ENCODE results near the gene PARVB.

The PARVB gene

DNA sequence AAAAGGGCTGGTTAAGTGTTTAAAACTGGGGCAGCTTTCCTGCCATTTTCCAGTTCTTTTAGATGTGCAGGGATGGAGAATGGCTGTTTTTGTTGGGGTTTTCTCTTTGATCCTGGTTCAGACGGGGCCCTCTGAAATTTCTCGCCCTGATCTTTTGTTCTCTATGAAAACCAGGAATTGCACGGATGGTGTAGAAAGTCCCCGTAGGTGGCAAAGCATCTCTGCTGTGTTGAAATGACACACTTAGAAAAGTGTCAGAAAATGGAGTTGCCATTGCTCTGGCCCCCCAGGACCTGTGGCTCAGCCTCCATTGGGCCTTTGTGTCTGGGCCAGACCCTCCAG is 63.0 kb downstream of the PARVB start:
- Mint-ChIP-seq H3K4me1 (ENCODE audit: low read depth) (peaks cover 7% of the 10 kb centered on the region), H3K9me3 (no peaks in the 10 kb centered on the region), H3K4me3 (no peak overlapping the region), H3K27me3 (ENCODE audit: low read depth) (no peaks in the 10 kb centered on the region), H3K27ac (no peak overlapping the region), H3K36me3 (ENCODE audit: low read depth) (peaks cover 5% of the 10 kb centered on the region)
- DNase-seq (ENCODE audit: low spot score) = no peak

DNA sequence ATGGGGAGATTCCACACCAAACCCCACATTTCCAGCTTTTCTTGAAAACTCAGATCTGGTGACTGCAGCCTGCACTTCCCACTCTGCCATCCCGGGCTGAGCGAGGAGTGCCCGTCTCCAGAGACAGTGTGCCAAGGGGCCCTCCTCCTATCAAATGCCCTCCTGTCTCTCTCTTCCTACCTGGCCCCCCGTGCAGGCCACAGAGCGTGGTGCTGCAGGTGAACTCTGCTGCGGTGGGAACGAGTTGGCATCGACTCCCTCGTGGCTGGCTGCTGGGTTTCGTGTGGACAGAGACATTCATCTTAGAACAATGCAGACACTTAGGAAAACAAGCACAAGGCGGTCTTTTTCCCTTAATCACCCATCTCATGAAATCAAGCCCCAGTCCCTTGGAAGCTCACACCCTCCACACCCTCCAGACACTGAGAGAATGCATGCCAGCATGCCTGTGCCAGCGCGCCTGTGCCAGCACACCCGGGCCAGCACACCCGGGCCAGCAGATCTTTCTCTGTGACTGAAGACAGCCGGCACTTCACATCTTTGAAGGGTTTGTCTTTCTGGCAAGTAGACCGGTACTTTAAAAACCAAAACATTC is 65.0 kb downstream of the PARVB start:
- Mint-ChIP-seq H3K27me3 (ENCODE audit: low read depth) (no peaks in the 10 kb centered on the region), H3K36me3 (ENCODE audit: low read depth) (peaks cover 3% of the 10 kb centered on the region), H3K4me3 (no peak overlapping the region), H3K27ac (no peak overlapping the region), H3K4me1 (ENCODE audit: low read depth) (peaks cover 7% of the 10 kb centered on the region), H3K9me3 (no peaks in the 10 kb centered on the region)
- no peak for DNase-seq (ENCODE audit: low spot score)

DNA sequence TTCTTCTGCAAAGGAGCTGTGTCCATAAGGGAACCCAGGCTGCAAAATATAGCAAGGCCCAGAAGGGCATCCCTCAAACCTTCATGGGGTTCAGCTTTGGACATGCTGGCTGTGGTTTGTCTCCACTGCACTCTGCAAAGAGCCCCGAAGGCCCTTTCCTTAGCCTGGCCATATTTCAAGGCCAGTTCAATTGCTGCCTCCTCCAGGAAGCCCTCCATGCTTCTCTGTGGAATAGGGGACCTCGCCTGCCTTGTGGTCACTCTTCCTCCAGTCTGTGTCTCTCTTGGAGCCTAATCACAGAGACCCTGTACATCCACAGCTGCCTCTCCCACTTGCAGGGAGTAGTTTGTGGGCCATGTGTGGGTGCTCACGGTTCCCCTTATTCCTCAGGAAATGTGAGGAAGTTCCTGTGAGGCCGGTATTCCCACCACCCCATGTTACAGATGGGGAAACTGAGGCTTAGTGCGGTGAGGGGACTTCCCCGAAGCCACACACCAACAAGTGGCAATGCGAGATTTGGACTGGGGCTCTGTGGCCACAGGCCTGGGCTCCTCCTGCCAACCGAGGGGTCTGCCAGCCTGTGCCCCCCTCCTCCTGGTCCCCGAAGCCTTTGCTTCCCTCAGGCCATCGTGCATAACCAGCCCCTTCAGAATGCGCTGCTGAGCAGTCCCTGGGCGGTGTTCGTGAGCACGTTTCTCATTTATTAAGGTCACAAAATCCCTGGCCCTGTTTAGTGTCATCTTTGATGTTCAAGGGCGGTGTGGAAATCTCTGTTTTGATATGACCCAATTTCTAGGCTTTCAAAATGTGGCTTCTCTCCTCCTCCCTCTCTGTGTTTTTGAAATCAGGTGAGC is 65.8 kb downstream of the PARVB start:
- Mint-ChIP-seq H3K9me3 (no peaks in the 10 kb centered on the region), H3K36me3 (ENCODE audit: low read depth) (peaks cover 2% of the 10 kb centered on the region), H3K4me3 (no peak overlapping the region), H3K27ac (no peak overlapping the region), H3K4me1 (ENCODE audit: low read depth) (peaks cover 7% of the 10 kb centered on the region), H3K27me3 (ENCODE audit: low read depth) (no peaks in the 10 kb centered on the region)
- no peak for DNase-seq (ENCODE audit: low spot score)

DNA sequence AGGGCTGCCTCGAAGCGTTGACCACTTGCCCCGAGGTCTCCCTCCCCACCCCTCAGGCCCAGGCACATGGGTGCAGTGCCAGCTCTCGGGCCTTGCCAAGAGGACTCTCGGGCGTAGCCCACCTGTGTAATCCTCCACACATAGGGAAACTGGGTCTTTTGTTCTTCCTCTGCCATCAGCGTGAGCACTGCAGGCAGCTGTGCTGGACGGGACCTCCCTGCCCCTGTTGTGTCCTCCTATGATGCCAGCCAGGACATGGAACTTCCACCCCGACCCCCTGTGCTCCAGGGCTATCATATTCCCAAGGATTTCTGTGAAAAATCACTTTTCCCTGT is 66.4 kb downstream of the PARVB start:
- Mint-ChIP-seq H3K36me3 (ENCODE audit: low read depth) (peaks cover 2% of the 10 kb centered on the region), H3K27ac (no peak overlapping the region), H3K4me3 (no peak overlapping the region), H3K4me1 (ENCODE audit: low read depth) (peaks cover 7% of the 10 kb centered on the region), H3K9me3 (no peaks in the 10 kb centered on the region), H3K27me3 (ENCODE audit: low read depth) (no peaks in the 10 kb centered on the region)
- no peak for DNase-seq (ENCODE audit: low spot score)

DNA sequence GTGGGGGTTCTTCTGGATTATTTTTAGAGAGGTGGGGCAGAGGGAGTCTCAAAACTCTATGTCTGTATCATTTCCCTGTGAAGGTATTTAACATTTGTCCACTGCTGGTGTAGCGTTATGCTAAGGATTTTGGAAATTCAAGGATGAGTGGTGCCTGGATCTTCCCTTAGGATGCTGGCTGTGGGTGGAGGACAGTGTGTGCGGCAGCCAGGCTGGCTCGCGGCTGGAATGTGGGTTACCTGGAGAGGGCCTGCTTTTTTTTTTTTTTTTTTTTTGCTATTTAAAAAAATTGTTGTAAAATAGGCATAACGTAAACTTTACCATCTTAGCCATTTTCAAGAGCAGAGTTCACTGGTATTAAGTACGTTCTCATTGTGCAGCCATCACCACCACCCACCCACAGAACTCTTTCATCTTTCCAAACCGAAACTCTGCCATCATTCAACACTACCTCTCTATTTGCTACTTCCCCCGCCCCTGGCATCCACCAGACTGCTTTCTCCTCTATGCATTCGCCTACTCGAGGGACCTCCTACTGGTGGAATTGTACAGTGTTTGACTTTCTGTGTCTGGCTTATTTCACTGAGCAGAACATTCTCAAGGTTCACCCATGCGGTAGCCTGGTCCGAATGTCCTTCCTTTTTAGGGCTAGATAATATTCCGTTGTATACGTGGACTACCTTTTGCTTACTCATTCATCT is 67.1 kb downstream of the PARVB start:
- no peak overlapping the region for H3K4me3 Mint-ChIP-seq
- DNase-seq (ENCODE audit: low spot score) = peak; percentile 45
- no peaks in the 10 kb centered on the region for H3K27me3 Mint-ChIP-seq (ENCODE audit: low read depth)
- no peaks in the 10 kb centered on the region for H3K36me3 Mint-ChIP-seq (ENCODE audit: low read depth)
- H3K27ac Mint-ChIP-seq = no peak overlapping the region
- H3K4me1 Mint-ChIP-seq (ENCODE audit: low read depth) = peaks cover 5% of the 10 kb centered on the region
- H3K9me3 Mint-ChIP-seq = no peaks in the 10 kb centered on the region

DNA sequence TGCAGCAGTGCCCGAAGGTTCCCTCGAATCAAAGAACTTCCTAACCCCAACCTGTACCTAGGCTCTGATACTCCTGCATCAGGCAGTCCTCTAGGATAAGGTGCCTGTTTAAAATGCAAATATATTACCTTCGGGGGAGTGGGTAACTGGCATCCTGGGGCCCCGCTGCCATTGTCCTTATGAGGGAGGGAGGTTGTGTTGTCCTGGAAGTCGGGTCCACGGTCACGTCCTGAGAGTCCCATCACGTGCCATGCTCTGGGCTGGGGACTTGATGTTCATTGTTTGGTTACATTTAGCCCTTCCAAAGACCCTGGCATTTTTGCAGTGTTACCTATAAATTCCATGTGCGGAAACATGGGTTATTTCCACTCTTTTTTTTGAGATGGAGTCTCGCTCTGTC is 67.6 kb downstream of the PARVB start:
- H3K4me1 Mint-ChIP-seq (ENCODE audit: low read depth) = peaks cover 5% of the 10 kb centered on the region
- DNase-seq (ENCODE audit: low spot score) = no peak
- H3K36me3 Mint-ChIP-seq (ENCODE audit: low read depth) = no peaks in the 10 kb centered on the region
- no peak overlapping the region for H3K4me3 Mint-ChIP-seq
- H3K9me3 Mint-ChIP-seq = no peaks in the 10 kb centered on the region
- no peak overlapping the region for H3K27ac Mint-ChIP-seq
- no peaks in the 10 kb centered on the region for H3K27me3 Mint-ChIP-seq (ENCODE audit: low read depth)

DNA sequence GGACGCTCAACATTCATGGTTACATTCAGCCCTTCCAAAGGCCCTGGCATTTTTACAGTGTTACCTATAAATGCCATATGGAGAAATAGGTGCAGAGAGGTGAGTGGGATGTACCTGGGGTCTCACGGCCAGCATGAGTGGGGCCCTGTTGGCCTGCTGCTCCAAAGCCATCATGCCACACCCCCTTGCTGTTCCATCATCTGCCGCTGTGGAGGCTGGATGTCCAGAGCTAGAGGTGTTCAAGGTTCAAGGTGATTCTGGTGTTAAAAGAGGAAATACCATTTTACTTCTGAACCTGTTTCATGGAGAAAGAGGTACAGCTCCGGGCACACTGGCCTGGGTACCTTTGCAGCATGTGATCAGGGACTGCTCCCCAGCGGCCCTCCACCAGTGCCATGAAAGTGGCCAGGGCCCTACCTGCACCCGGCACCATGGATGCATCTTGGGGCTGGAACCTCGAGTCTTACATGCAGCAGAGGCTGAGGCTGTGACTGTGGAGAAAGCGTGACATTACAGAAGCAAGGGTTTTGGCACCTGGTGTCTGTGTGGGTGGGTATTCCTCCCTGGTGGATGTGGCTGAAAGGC is 68.6 kb downstream of the PARVB start:
- Mint-ChIP-seq H3K4me1 (ENCODE audit: low read depth) (peaks cover 5% of the 10 kb centered on the region), H3K9me3 (no peaks in the 10 kb centered on the region), H3K27me3 (ENCODE audit: low read depth) (no peaks in the 10 kb centered on the region), H3K4me3 (no peak overlapping the region), H3K27ac (no peak overlapping the region), H3K36me3 (ENCODE audit: low read depth) (no peaks in the 10 kb centered on the region)
- DNase-seq (ENCODE audit: low spot score) = no peak

DNA sequence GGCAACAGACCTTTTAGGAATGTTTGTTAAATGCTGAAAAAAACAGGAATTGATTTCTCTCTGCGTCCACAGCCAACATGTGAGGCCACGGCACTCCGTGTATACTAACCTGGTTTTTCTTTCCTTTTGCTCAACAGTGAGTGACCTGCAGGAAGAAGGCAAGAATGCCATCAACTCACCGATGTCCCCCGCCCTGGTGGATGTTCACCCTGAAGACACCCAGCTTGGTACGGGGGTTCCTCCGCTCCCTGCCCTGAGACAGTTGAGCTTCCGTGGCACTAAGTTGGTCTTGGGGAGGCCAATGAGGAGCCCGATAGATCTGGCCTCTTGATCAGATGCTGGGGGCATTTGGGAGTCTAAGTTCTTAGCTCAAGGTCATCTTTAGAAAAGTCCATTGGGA is 69.7 kb downstream of the PARVB start:
- no peaks in the 10 kb centered on the region for H3K27me3 Mint-ChIP-seq (ENCODE audit: low read depth)
- no peaks in the 10 kb centered on the region for H3K9me3 Mint-ChIP-seq
- H3K4me3 Mint-ChIP-seq = no peak overlapping the region
- no peak overlapping the region for H3K27ac Mint-ChIP-seq
- no peak for DNase-seq (ENCODE audit: low spot score)
- peaks cover 1% of the 10 kb centered on the region for H3K36me3 Mint-ChIP-seq (ENCODE audit: low read depth)
- H3K4me1 Mint-ChIP-seq (ENCODE audit: low read depth) = peaks cover 5% of the 10 kb centered on the region

DNA sequence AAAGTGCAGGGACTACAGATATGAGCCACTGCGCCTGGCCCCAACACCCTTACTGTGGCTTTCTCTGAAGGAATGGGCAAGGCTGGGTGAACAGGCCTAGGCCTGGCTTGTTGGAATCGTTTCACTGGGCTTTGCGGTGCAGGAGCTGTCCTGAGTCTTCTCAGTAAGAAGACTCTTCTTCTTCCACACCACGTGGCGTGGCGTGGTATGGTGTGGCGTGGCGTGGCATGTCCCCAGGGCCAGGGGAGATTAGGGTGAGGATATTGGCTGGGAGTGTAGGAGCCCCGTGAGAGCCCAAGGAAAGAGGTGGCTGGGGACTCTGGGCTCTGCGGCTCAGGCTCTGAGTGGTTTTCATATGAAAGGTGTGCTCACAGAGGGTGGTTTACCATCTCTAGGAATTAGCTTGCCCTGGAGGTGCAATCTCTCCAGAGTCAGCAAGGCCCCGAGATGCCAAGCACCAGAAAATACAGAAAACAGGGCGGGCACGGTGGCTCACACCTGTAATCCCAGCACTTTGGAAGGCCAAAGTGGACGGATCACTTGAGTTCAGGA is 70.7 kb downstream of the PARVB start:
- no peaks in the 10 kb centered on the region for H3K9me3 Mint-ChIP-seq
- DNase-seq (ENCODE audit: low spot score) = no peak
- H3K4me1 Mint-ChIP-seq (ENCODE audit: low read depth) = peaks cover 5% of the 10 kb centered on the region
- no peaks in the 10 kb centered on the region for H3K27me3 Mint-ChIP-seq (ENCODE audit: low read depth)
- no peak overlapping the region for H3K4me3 Mint-ChIP-seq
- H3K27ac Mint-ChIP-seq = no peak overlapping the region
- peaks cover 1% of the 10 kb centered on the region for H3K36me3 Mint-ChIP-seq (ENCODE audit: low read depth)

DNA sequence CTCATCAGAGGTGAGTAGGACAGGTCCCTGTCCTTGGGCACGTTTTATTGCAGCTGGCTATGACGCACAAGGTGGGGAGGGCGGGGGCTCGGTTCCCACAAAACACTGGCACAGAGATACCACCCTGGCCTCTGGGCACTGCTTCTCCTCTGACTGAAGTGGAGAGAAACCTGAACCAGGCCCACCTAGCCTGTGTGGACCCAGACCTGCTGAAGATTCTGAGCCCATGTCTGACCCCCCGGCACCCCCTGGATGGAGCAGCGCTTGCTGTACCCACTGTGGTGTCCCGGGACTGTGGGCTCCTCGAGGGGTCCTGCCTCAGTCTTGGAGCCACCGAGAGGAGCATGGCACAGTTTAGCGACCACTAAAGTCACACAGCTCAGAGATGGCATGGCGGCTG is 72.6 kb downstream of the PARVB start:
- Mint-ChIP-seq H3K4me3 (no peak overlapping the region), H3K27me3 (ENCODE audit: low read depth) (no peaks in the 10 kb centered on the region), H3K36me3 (ENCODE audit: low read depth) (peaks cover 1% of the 10 kb centered on the region), H3K27ac (no peak overlapping the region), H3K4me1 (ENCODE audit: low read depth) (no peaks in the 10 kb centered on the region), H3K9me3 (no peaks in the 10 kb centered on the region)
- DNase-seq (ENCODE audit: low spot score) = no peak

DNA sequence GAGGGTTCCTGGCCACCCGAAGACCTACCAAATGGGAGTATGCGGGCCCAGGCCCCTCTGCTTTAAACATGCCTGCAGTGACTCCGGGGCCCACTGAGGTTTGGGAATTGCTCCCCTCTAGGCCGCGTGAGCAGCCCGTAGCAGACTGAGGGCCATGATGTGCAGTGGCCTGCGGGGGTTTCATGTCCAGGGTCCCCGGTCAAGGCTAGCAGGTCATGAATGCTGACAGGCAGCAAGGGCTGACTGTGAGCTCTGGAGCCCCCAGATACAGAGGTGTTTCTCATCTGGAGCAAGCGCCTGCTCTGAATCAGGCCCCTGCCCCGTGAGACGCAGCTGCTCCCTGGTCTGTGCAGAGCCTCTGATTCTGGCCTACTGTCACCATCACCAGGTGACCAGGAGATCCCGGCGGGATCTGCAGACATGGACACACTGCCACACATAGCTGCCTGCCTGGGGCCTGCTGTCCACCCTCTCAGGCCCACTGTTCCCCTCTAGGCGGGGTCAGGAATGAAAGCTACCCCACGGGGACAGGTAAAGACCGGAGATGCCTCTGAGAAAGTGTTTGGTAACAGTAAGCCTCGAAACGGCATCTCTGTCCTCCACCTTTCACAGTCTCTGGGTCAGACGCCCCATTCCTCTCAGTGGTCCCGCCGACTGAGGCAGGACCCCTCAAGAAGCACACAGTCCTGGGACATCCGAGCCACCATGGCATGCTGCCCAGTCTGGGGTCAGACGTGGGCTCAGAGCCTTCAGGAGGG is 73.3 kb downstream of the PARVB start:
- H3K36me3 Mint-ChIP-seq (ENCODE audit: low read depth) = peaks cover 1% of the 10 kb centered on the region
- H3K4me1 Mint-ChIP-seq (ENCODE audit: low read depth) = no peaks in the 10 kb centered on the region
- no peak for DNase-seq (ENCODE audit: low spot score)
- H3K4me3 Mint-ChIP-seq = no peak overlapping the region
- H3K27me3 Mint-ChIP-seq (ENCODE audit: low read depth) = no peaks in the 10 kb centered on the region
- H3K27ac Mint-ChIP-seq = no peak overlapping the region
- no peaks in the 10 kb centered on the region for H3K9me3 Mint-ChIP-seq

DNA sequence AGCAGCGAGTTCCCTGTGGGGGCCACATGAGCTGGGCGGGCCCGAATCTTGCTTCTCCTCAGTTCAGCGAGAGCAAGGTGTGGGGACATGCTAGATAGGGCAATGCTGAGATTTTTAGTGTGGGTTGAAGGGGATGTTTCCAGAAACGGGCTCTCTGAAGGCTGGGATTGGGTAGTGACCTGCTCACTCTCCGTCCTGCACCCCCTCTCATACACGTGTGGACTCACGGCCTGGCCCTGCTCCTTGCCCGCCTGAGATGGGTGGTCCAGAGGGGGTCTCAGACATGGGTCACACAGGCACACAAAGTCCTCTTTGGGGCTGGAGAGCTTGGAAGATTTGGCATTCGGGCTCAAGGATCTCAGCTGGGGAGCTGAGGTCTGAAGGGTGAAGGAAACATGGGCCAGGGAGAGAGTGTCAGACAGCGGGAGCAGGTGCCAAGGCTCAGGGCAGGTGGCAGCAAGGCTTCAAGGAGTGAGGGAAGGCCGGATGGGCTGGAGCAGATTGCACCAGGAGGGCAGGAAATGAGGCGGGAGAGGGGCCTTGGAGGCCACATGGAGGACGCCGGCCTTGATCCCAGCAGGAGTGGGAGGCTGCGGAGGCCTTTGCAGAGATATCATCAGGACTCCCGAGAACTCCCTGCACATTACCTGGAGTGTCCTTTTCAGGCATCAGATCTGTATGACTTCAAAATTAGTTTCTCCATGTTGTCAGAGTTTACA is 74.1 kb downstream of the PARVB start:
- no peak overlapping the region for H3K27ac Mint-ChIP-seq
- DNase-seq (ENCODE audit: low spot score) = no peak
- no peaks in the 10 kb centered on the region for H3K4me1 Mint-ChIP-seq (ENCODE audit: low read depth)
- H3K4me3 Mint-ChIP-seq = no peak overlapping the region
- no peaks in the 10 kb centered on the region for H3K27me3 Mint-ChIP-seq (ENCODE audit: low read depth)
- no peaks in the 10 kb centered on the region for H3K9me3 Mint-ChIP-seq
- H3K36me3 Mint-ChIP-seq (ENCODE audit: low read depth) = peaks cover 1% of the 10 kb centered on the region

DNA sequence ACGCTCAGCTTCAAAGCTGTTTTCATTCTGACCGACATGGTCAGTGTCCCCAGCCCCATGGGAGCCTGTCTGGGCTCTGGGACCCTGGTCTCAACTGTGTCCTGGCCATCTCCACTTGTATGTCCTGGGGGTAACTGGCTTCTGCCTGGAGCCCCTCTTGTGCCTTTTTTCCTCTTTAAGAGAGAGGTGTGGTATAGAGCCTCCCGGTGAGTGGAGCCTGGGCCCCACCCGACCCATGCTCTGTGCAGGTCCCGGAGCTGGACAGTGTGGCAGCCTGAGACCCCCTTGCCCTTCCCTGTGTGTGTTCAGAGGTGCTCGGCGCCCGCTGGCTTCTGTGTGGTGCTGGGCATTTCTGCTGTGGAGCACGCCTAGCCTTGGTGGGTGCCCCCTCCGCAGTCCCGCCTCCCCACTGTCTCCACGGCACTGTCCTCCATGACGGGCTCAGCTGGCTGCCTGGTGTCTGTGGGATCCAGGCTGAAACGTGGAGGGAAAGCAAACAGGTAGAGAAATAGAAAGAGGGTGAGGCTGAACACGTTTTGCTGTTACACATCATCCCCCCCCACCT is 74.9 kb downstream of the PARVB start:
- H3K27ac Mint-ChIP-seq = no peak overlapping the region
- no peaks in the 10 kb centered on the region for H3K4me1 Mint-ChIP-seq (ENCODE audit: low read depth)
- H3K9me3 Mint-ChIP-seq = no peaks in the 10 kb centered on the region
- H3K27me3 Mint-ChIP-seq (ENCODE audit: low read depth) = no peaks in the 10 kb centered on the region
- no peak overlapping the region for H3K4me3 Mint-ChIP-seq
- DNase-seq (ENCODE audit: low spot score) = no peak
- peaks cover 1% of the 10 kb centered on the region for H3K36me3 Mint-ChIP-seq (ENCODE audit: low read depth)
